ENCODE data around the gene ECI1.
"Not testable (repeated sequence)": the region's sequence is repeated elsewhere in the genome, so short reads cannot be mapped to it uniquely, and the experiment has no call there.

DNA sequence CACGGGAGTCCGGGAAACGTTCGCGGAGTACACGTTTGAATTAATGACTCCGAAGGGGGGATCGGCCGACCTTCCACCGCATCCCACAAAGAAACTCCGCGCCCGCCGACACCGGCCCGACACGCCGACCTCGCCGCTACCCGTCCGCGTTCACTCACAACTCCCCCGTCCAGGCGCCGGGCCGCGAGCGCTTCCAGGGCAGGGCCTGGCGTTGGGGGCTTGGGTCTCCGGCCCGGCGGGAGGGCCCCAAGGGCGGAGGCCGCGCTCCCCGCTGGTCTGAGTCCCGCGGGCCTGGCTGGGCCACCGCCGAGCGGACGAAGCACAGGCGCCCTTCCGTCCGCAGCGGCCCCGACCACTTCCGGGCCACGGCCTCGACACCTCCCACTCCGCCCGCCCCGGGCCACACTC, 16.1 kb upstream of the ECI1 start:
- not testable (repeated sequence) for TF ChIP-seq CTCF (IDR thresholded peaks at IDR 0.05 in 4 of 5, conservative IDR thresholded peaks at IDR 0.05 in 1 of 5); POLR2A (IDR thresholded peaks at IDR 0.05)

Data from gastrocnemius medialis (tissue), 4 donors.